SJCRH30 (cell line): ENCODE measurements around the gene CORO1C. TPM values are rescaled to one million over a fixed set of nuclear protein-coding genes. Genes with fewer than 3 reads are reported as not detected.

Source experiments
- DNase-seq, 2 experiments: peaks; one replicate each; pipeline ENCODE4 v3.0.0-alpha.2; 2015 to 2020
- H3K27ac ChIP-seq: fragments of 250-450 bp; sonication (Bioruptor Pico); 2 replicates; pipeline ENCODE4 v1.5.1; 2020; ENCODE audit warnings: mild to moderate bottlenecking, moderate library complexity
- H3K27me3 ChIP-seq: fragments of 250-450 bp; sonication (Bioruptor Pico); 2 replicates; pipeline ENCODE4 v1.5.1; 2020; ENCODE audit warnings: mild to moderate bottlenecking, moderate library complexity
- H3K36me3 ChIP-seq: fragments of 250-450 bp; sonication (Bioruptor Pico); 2 replicates; pipeline ENCODE4 v1.5.1; 2020; ENCODE audit warnings: mild to moderate bottlenecking, moderate library complexity
- H3K4me1 ChIP-seq: fragments of 250-450 bp; sonication (Bioruptor Pico); 2 replicates; pipeline ENCODE4 v1.5.1; 2020; ENCODE audit warnings: mild to moderate bottlenecking, moderate library complexity
- H3K4me3 ChIP-seq: fragments of 250-450 bp; sonication (Bioruptor Pico); 2 replicates; pipeline ENCODE4 v1.5.1; 2020; ENCODE audit warnings: mild to moderate bottlenecking, moderate library complexity
- H3K9me3 ChIP-seq: fragments of 250-450 bp; sonication (Bioruptor Pico); replicated peaks from 2 replicates; pipeline ENCODE4 v1.5.1; 2020; ENCODE audit warnings: mild to moderate bottlenecking, moderate library complexity
- total RNA-seq: library from RNA; depleted of rRNA; stranded (reverse); fragments of >200 nt; shearing (Covaris generic); gene quantifications from 2 replicates; pipeline ENCODE4 v1.2.3, GENCODE V29; 2014

Gene CORO1C
- total RNA-seq, 1 experiment from 2014 or later, result 113 TPM

DNA sequence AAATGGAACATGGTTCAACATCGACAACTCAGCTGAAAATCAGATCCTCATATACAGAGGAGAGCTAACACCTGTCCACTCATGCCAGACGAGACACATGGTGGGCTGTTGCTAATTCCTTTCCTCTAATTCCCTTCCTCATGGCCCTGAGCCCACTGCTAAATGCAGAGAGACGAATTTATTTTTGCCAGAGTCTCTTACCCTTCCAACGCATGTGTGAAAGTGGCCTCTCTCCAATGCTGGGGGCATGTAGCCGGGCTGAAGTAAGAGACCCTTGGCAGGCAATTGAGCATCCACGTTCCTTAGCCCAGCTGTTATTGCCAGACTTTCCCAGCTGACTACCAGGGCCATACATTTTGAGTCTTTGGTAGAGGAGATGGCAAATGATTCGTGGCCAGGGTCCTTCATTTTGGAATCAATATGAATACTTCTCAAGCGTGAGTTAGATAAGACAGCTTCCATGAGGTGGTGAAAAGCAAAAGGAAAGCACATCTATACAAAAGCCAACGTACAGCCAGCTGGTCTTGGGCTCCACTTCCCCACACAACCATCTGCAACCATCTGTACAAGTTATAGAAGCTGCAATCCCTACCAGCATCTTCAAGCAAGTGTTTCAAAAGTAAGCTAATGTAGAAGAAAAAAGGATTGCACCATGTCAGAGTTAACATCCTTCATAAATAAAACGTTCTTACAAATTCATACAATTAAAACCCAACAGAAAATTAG, 28.6 kb downstream of the CORO1C start:
- peaks cover 26% of the 10 kb centered on the region for H3K36me3 ChIP-seq
- peaks cover 33% of the 10 kb centered on the region for H3K4me1 ChIP-seq

DNA sequence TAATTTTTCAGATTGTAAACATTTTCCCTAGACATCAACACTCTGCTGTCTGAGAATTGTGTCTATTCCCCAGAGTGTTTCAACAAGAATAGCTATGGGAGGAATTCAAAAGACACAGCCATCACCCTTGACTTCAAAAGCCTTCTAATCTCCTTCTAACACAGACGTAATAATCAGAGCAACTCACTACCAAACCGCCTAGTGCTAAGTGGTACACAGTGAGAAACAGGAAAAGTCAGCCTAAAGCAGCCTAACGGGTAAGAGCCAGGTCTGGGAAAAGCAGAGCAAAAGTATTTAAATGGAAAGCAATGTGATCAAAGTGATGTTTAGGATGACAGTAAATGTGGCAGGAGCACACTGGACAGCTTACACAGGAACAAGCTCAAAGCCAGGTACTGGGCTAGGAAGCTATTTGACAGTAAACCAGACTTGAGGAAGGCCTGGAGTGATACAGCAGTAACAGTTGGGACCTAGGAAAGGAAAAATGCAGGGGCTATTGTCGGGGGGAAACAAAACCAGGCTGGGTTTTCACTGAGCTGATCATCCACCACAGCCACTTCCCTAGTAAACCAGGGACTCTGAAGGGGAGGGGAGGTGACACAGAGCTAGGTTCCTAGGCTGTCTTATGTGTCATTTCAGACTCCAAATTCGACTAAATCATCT, 29.4 kb downstream of the CORO1C start:
- DNase-seq, result no peak
- no peak overlapping the region for H3K4me3 ChIP-seq

More for the DNA sequence above, 28.6 kb downstream of the CORO1C start:
- no peaks in the 10 kb centered on the region for H3K9me3 ChIP-seq
- no peak overlapping the region for H3K4me3 ChIP-seq
- peak overlapping the region; percentile 62 for H3K27ac ChIP-seq
- DNase-seq, result peak; percentile 54 to 78
- no peaks in the 10 kb centered on the region for H3K27me3 ChIP-seq

DNA sequence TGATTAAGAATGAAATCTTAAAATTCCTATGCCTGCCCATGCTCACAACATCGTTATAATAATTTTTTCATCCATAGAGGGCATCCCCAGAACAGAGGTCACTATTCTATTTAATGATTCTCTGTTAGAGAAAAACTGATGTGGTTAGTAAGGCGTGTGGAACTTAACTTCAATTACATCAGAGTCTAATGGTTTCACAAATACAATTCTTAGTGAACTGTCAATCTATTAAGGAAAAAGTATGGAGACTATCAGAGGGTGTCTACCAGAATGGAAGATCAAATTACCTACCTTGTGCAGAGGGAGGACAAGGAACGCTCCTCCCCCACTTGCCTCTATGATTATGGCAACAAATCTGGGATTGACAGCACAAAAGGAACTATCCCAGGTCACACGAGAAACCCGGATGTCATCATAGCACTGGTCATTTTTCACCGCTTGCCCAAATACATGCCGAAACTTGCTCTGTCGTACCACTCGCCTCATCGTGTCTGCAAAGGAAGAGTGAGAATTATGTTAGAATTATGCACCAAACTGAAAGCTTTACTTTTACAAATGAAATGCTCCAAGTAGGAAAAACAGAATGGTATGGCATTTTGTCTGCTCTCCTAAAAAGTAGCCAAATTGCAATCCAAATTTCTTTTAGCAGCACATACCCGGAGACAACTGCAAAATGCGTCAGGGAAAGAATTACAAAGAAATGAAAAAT, 30.3 kb downstream of the CORO1C start:
- no peak for DNase-seq
- H3K4me1 ChIP-seq, result peaks cover 33% of the 10 kb centered on the region
- H3K36me3 ChIP-seq, result peaks cover 29% of the 10 kb centered on the region
- H3K9me3 ChIP-seq, result no peaks in the 10 kb centered on the region
- no peaks in the 10 kb centered on the region for H3K27me3 ChIP-seq
- H3K27ac ChIP-seq, result no peak overlapping the region
- H3K4me3 ChIP-seq, result no peak overlapping the region

More for the DNA sequence above, 29.4 kb downstream of the CORO1C start:
- Histone ChIP-seq H3K4me1 (peaks cover 33% of the 10 kb centered on the region), H3K27me3 (no peaks in the 10 kb centered on the region), H3K9me3 (no peaks in the 10 kb centered on the region), H3K27ac (peak overlapping the region; percentile 62), H3K36me3 (peaks cover 29% of the 10 kb centered on the region)

DNA sequence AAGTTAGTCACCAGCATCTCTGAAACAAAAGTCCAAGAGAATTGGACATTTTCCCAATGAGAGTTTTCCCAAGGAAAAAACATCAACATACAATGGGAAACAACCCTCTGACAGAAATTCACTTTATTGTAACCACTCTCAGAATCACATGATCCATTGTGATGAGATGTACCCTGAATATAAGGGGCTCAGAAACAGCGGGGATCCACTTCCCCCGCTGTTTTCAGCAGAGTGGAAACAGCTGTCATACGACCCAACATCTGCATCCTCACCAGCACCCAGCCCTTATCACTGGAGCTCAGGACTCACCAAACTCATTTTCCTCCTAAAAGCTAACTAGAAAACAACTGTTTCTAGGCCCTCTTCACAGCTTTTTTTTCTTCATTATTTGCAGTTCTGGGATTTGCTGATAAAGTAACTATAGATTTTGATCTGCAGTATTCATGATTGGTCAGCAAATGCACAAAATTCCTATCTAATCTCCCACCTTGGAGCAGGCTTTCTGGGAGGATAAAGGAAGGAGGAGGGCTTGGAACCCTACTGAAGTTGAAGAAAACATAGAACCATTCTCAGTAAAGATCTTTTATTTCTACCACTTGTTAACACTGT, 31.3 kb downstream of the CORO1C start:
- H3K36me3 ChIP-seq, result peaks cover 34% of the 10 kb centered on the region
- no peaks in the 10 kb centered on the region for H3K27me3 ChIP-seq
- no peak overlapping the region for H3K27ac ChIP-seq
- no peaks in the 10 kb centered on the region for H3K9me3 ChIP-seq
- H3K4me1 ChIP-seq, result peaks cover 33% of the 10 kb centered on the region
- DNase-seq, result no peak
- no peak overlapping the region for H3K4me3 ChIP-seq

- no peaks in the 10 kb centered on the region for H3K9me3 ChIP-seq
- no peak for DNase-seq
- peaks cover 39% of the 10 kb centered on the region for H3K36me3 ChIP-seq
- H3K4me3 ChIP-seq, result no peak overlapping the region
- no peaks in the 10 kb centered on the region for H3K27me3 ChIP-seq
- no peak overlapping the region for H3K27ac ChIP-seq
- H3K4me1 ChIP-seq, result peaks cover 24% of the 10 kb centered on the region
Measured at GRCh38 chr12:108697905-108698304, 33.4 kb downstream of the CORO1C start.

- no peaks in the 10 kb centered on the region for H3K9me3 ChIP-seq
- H3K36me3 ChIP-seq, result peaks cover 39% of the 10 kb centered on the region
- H3K27ac ChIP-seq, result no peak overlapping the region
- no peak for DNase-seq
- H3K4me1 ChIP-seq, result peaks cover 22% of the 10 kb centered on the region
- H3K27me3 ChIP-seq, result no peaks in the 10 kb centered on the region
- H3K4me3 ChIP-seq, result no peak overlapping the region
Measured at GRCh38 chr12:108696996-108697290, 34.4 kb downstream of the CORO1C start.

- H3K4me1 ChIP-seq, result peaks cover 17% of the 10 kb centered on the region
- H3K27me3 ChIP-seq, result no peaks in the 10 kb centered on the region
- DNase-seq, result no peak
- H3K9me3 ChIP-seq, result no peaks in the 10 kb centered on the region
- H3K27ac ChIP-seq, result no peak overlapping the region
- H3K4me3 ChIP-seq, result no peak overlapping the region
- H3K36me3 ChIP-seq, result peaks cover 39% of the 10 kb centered on the region
Measured at GRCh38 chr12:108696111-108696995, 35.0 kb downstream of the CORO1C start.

GRCh38 chr12:108694812-108695278, 36.5 kb downstream of the CORO1C start:
- Histone ChIP-seq H3K4me1 (peaks cover 24% of the 10 kb centered on the region), H3K4me3 (no peak overlapping the region), H3K27me3 (no peaks in the 10 kb centered on the region), H3K36me3 (peaks cover 30% of the 10 kb centered on the region), H3K27ac (no peak overlapping the region), H3K9me3 (no peaks in the 10 kb centered on the region)
- DNase-seq, result no peak

- no peaks in the 10 kb centered on the region for H3K27me3 ChIP-seq
- no peak overlapping the region for H3K27ac ChIP-seq
- peaks cover 20% of the 10 kb centered on the region for H3K36me3 ChIP-seq
- H3K4me1 ChIP-seq, result peaks cover 34% of the 10 kb centered on the region
- no peaks in the 10 kb centered on the region for H3K9me3 ChIP-seq
- no peak overlapping the region for H3K4me3 ChIP-seq
- no peak for DNase-seq
Measured at GRCh38 chr12:108693751-108694150, 37.6 kb downstream of the CORO1C start.

GRCh38 chr12:108693186-108693730, 38.1 kb downstream of the CORO1C start:
- no peak for DNase-seq
- Histone ChIP-seq H3K4me1 (peaks cover 34% of the 10 kb centered on the region), H3K4me3 (no peak overlapping the region), H3K36me3 (peaks cover 16% of the 10 kb centered on the region), H3K9me3 (no peaks in the 10 kb centered on the region), H3K27me3 (no peaks in the 10 kb centered on the region), H3K27ac (no peak overlapping the region)

- Histone ChIP-seq H3K4me1 (peaks cover 34% of the 10 kb centered on the region), H3K4me3 (peak overlapping the region; percentile 21), H3K36me3 (peaks cover 10% of the 10 kb centered on the region), H3K27me3 (no peaks in the 10 kb centered on the region), H3K27ac (peak overlapping the region; percentile 54), H3K9me3 (no peaks in the 10 kb centered on the region)
- DNase-seq, result peak; percentile 26 to 59
Measured at GRCh38 chr12:108691998-108692808, 39.1 kb downstream of the CORO1C start.

GRCh38 chr12:108691175-108691997, 39.9 kb downstream of the CORO1C start:
- DNase-seq, result peak; percentile 95 to 97
- Histone ChIP-seq H3K4me1 (peaks cover 34% of the 10 kb centered on the region), H3K9me3 (no peaks in the 10 kb centered on the region), H3K36me3 (peaks cover 10% of the 10 kb centered on the region), H3K27ac (peak overlapping the region; percentile 54), H3K27me3 (no peaks in the 10 kb centered on the region), H3K4me3 (peak overlapping the region; percentile 21)
